HUES64 (cell line): ENCODE measurements around the gene FRMD3.
"Not testable (repeated sequence)": the region's sequence is repeated elsewhere in the genome, so short reads cannot be mapped to it uniquely, and the experiment has no call there.

Experiments
- H3K27ac ChIP-seq: 2 replicates; pipeline ENCODE4 v1.7.0; 2013; ENCODE audit warnings: low read depth, low read length, inconsistent platforms
- H3K27me3 ChIP-seq: 2 replicates; pipeline ENCODE4 v1.6.1; 2013; ENCODE audit warnings: mild to moderate bottlenecking, low read length; ENCODE audit not compliant: insufficient read depth
- H3K36me3 ChIP-seq: 2 replicates; pipeline ENCODE4 v1.6.1; 2013; ENCODE audit warnings: mild to moderate bottlenecking, low read length; ENCODE audit not compliant: insufficient read depth
- H3K4me1 ChIP-seq: 2 replicates; pipeline ENCODE4 v1.6.1; 2013; ENCODE audit warnings: mild to moderate bottlenecking, low read length, moderate library complexity; ENCODE audit not compliant: insufficient read depth
- H3K4me3 ChIP-seq: 2 replicates; pipeline ENCODE4 v1.5.1; 2013; ENCODE audit warnings: mild to moderate bottlenecking, low read length, moderate library complexity
- H3K9ac ChIP-seq: 2 replicates; pipeline ENCODE4 v1.6.1; 2013; ENCODE audit warnings: mild to moderate bottlenecking, low read depth, low read length
- H3K9me3 ChIP-seq: 2 replicates; pipeline ENCODE4 v1.6.1; 2013; ENCODE audit warnings: low read depth, low read length; ENCODE audit not compliant: insufficient read depth
- WGBS: fragments of 150-250, 120-280 bp; methylation state at CpG from one replicate; pipeline ENCODE4 v1.1.7; 2013; ENCODE audit warnings: missing lambda C conversion rate; 5-methylcytosine and 5-hydroxymethylcytosine counted together

The FRMD3 gene

GRCh38 chr9:83359039-83359438, 179.2 kb downstream of the FRMD3 start:
- H3K4me1 ChIP-seq: no peaks in the 10 kb centered on the region

GRCh38 chr9:83358493-83358892, 179.7 kb downstream of the FRMD3 start:
- H3K36me3 ChIP-seq, H3K4me1 ChIP-seq, H3K27me3 ChIP-seq, H3K9ac ChIP-seq, H3K4me3 ChIP-seq, H3K27ac ChIP-seq, H3K9me3 ChIP-seq: not testable (repeated sequence)
- 95% methylated on average over 3 of the region's 4 CpGs for WGBS

More at GRCh38 chr9:83359039-83359438, 179.2 kb downstream of the FRMD3 start:
- Histone ChIP-seq H3K9ac (no peak overlapping the region), H3K27me3 (no peaks in the 10 kb centered on the region), H3K9me3 (no peaks in the 10 kb centered on the region), H3K36me3 (no peaks in the 10 kb centered on the region), H3K4me3 (no peak overlapping the region), H3K27ac (no peak overlapping the region)
- whole genome bisulfite sequencing: 93% methylated on average over 3 of the region's 3 CpGs

DNA sequence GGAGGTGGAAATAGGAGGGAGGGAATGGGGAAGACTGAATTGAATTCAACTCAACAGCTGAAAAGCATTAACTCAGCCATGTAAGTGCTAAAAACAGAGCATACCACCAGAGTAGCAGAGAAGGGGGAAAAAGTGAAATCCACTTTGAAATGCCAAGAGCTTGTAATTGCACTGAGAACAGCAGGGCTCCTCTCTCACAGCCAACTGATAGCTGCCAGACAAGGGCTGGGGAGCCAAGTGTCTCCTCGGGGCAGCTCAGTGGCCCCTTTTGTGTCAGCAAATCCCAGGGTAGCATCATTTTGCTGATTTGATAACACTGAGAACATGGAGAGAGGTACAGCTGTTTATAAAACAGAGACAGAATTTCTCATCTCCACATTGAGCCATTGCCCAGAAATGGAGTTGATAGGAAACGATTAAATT, 182.5 kb downstream of the FRMD3 start:
- Histone ChIP-seq H3K27ac (no peak overlapping the region), H3K4me1 (no peaks in the 10 kb centered on the region), H3K4me3 (no peak overlapping the region), H3K27me3 (no peaks in the 10 kb centered on the region), H3K9me3 (no peaks in the 10 kb centered on the region), H3K9ac (no peak overlapping the region), H3K36me3 (no peaks in the 10 kb centered on the region)
- WGBS: 80% methylated on average over 1 of the region's 2 CpGs

GRCh38 chr9:83355024-83355444, 183.2 kb downstream of the FRMD3 start:
- H3K9ac ChIP-seq: no peak overlapping the region
- H3K4me1 ChIP-seq: no peaks in the 10 kb centered on the region
- no peaks in the 10 kb centered on the region for H3K27me3 ChIP-seq
- no peaks in the 10 kb centered on the region for H3K36me3 ChIP-seq
- no peaks in the 10 kb centered on the region for H3K9me3 ChIP-seq
- H3K27ac ChIP-seq: no peak overlapping the region
- no peak overlapping the region for H3K4me3 ChIP-seq
- 84% methylated on average over 4 of the region's 4 CpGs for WGBS

- 92% methylated on average over 9 of the region's 9 CpGs for WGBS
- H3K36me3 ChIP-seq: no peaks in the 10 kb centered on the region
- no peak overlapping the region for H3K4me3 ChIP-seq
- no peaks in the 10 kb centered on the region for H3K27me3 ChIP-seq
- H3K4me1 ChIP-seq: peaks cover 7% of the 10 kb centered on the region; the same call in 1 of the 2 replicates
- H3K9ac ChIP-seq: no peak overlapping the region
- H3K9me3 ChIP-seq: no peaks in the 10 kb centered on the region
- no peak overlapping the region for H3K27ac ChIP-seq
Measured at GRCh38 chr9:83349031-83349430, 189.2 kb downstream of the FRMD3 start.

GRCh38 chr9:83346655-83347420, 191.4 kb downstream of the FRMD3 start:
- no peaks in the 10 kb centered on the region for H3K9me3 ChIP-seq
- no peak overlapping the region for H3K9ac ChIP-seq
- 94% methylated on average over 2 of the region's 2 CpGs for WGBS
- H3K27ac ChIP-seq: no peak overlapping the region
- H3K36me3 ChIP-seq: no peaks in the 10 kb centered on the region
- no peaks in the 10 kb centered on the region for H3K27me3 ChIP-seq
- H3K4me3 ChIP-seq: no peak overlapping the region
- peaks cover 7% of the 10 kb centered on the region; the same call in 1 of the 2 replicates for H3K4me1 ChIP-seq

GRCh38 chr9:83343366-83343999, 194.7 kb downstream of the FRMD3 start:
- no peak overlapping the region for H3K27ac ChIP-seq
- no peaks in the 10 kb centered on the region for H3K36me3 ChIP-seq

GRCh38 chr9:83342731-83343130, 195.5 kb downstream of the FRMD3 start:
- no peaks in the 10 kb centered on the region for H3K36me3 ChIP-seq
- no peaks in the 10 kb centered on the region for H3K27me3 ChIP-seq
- H3K27ac ChIP-seq: no peak overlapping the region
- 86% methylated on average over 3 of the region's 3 CpGs for WGBS
- H3K9me3 ChIP-seq: no peaks in the 10 kb centered on the region
- no peaks in the 10 kb centered on the region for H3K4me1 ChIP-seq
- no peak overlapping the region for H3K4me3 ChIP-seq
- H3K9ac ChIP-seq: no peak overlapping the region

More at GRCh38 chr9:83343366-83343999, 194.7 kb downstream of the FRMD3 start:
- no peaks in the 10 kb centered on the region for H3K27me3 ChIP-seq
- WGBS: 90% methylated on average over 10 of the region's 10 CpGs
- no peaks in the 10 kb centered on the region for H3K4me1 ChIP-seq
- no peak overlapping the region for H3K4me3 ChIP-seq
- no peak overlapping the region for H3K9ac ChIP-seq
- no peaks in the 10 kb centered on the region for H3K9me3 ChIP-seq

DNA sequence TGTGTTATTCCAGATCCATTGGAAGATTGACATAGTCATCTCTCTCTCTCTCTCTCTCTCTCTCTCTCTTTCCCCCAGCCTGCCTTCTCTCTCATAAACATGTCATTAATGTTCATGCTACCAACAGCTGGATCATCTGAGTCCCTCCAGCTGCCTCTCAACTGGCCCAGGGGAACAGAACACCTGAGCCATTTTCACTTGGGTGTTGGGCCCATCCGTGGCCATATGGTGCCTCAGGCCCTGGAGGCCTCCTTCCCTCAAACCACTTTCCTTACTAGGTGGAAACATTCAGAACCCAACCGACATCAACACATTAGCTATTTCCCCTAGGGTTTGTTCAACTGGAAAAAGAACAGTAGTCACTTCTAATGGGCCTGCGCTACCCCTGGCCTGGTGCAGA, 196.2 kb downstream of the FRMD3 start:
- Histone ChIP-seq H3K9ac (no peak overlapping the region), H3K27me3 (no peaks in the 10 kb centered on the region), H3K27ac (no peak overlapping the region), H3K9me3 (no peaks in the 10 kb centered on the region), H3K4me3 (no peak overlapping the region), H3K36me3 (no peaks in the 10 kb centered on the region), H3K4me1 (no peaks in the 10 kb centered on the region)
- WGBS: 83% methylated on average over 3 of the region's 3 CpGs

GRCh38 chr9:83340451-83340850, 197.8 kb downstream of the FRMD3 start:
- Histone ChIP-seq H3K36me3 (no peaks in the 10 kb centered on the region), H3K9ac (no peak overlapping the region), H3K4me1 (no peaks in the 10 kb centered on the region), H3K4me3 (no peak overlapping the region), H3K27me3 (no peaks in the 10 kb centered on the region), H3K27ac (no peak overlapping the region), H3K9me3 (no peaks in the 10 kb centered on the region)
- WGBS: 92% methylated on average over 3 of the region's 3 CpGs

DNA sequence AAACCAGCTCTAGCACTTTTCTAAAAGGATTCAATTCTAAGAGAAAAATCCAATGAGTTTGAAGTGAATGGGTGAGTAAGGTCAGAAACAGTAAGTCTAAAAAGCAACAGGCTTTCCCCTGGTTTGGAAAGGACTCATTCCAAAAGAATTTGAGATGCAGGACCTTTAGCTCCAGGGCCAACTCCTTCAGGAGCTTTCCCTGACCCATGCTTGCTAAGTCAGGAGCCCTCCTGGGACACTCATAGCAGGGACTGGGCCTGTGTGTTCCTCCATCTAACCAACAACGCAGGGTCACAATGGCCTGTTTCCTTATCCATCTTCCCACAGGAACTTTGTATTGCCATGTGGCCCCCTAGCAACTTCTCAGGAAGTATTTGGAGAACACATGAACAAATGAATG, 198.8 kb downstream of the FRMD3 start:
- H3K4me1 ChIP-seq: no peaks in the 10 kb centered on the region
- H3K36me3 ChIP-seq: no peaks in the 10 kb centered on the region
- H3K9me3 ChIP-seq: no peaks in the 10 kb centered on the region
- H3K4me3 ChIP-seq: no peak overlapping the region
- no peaks in the 10 kb centered on the region for H3K27me3 ChIP-seq
- no peak overlapping the region for H3K27ac ChIP-seq
- H3K9ac ChIP-seq: no peak overlapping the region
- 94% methylated on average over 1 of the region's 1 CpG for WGBS
